GM18858 (cell line): ENCODE measurements around the gene GUCA1C.

ENCODE experiments used
- ATAC-seq: cut with Tn5 transposase; IDR thresholded peaks from one replicate; pipeline ENCODE4 v1.9.1; 2021; ENCODE audit not compliant: unreplicated experiment

GUCA1C gene

GRCh38 chr3:108953700-108954099 lies at the start of gene GUCA1C:
TSS of gene GUCA1C (minus strand) at chr3:108953879. CDS start at chr3:108953762, 117 bp downstream.
- ATAC-seq, result no peak

- ATAC-seq, result no peak
Measured at GRCh38 chr3:108998436-108998835, 44.8 kb upstream of the GUCA1C start.

GRCh38 chr3:108985844-108986243 lies 32.2 kb upstream of the GUCA1C start:
- ATAC-seq, result no peak

- no peak for ATAC-seq
Measured at GRCh38 chr3:108983051-108983450, 29.4 kb upstream of the GUCA1C start.

- ATAC-seq, result no peak
Measured at GRCh38 chr3:108976058-108976457, 22.4 kb upstream of the GUCA1C start.

- no peak for ATAC-seq
Measured at GRCh38 chr3:108973019-108973418, 19.3 kb upstream of the GUCA1C start.

- ATAC-seq, result no peak
Measured at GRCh38 chr3:108972482-108972881, 18.8 kb upstream of the GUCA1C start.

- ATAC-seq, result no peak
Measured at GRCh38 chr3:108970561-108970960, 16.9 kb upstream of the GUCA1C start.

- ATAC-seq, result no peak
Measured at GRCh38 chr3:108966773-108967172, 13.1 kb upstream of the GUCA1C start.

GRCh38 chr3:108959017-108959416 lies 5.3 kb upstream of the GUCA1C start:
- no peak for ATAC-seq

- ATAC-seq, result no peak
Measured at GRCh38 chr3:108953210-108953609, 469 bp downstream of the GUCA1C start.

GRCh38 chr3:108951820-108952501 lies 1.7 kb downstream of the GUCA1C start:
- ATAC-seq, result no peak

GRCh38 chr3:108947855-108948254 lies 5.8 kb downstream of the GUCA1C start:
- ATAC-seq, result no peak

GRCh38 chr3:108946292-108947285 lies 7.1 kb downstream of the GUCA1C start:
- ATAC-seq, result no peak

- ATAC-seq, result no peak
Measured at GRCh38 chr3:108940568-108941263, 13.0 kb downstream of the GUCA1C start.

GRCh38 chr3:108940166-108940565 lies 13.5 kb downstream of the GUCA1C start:
- no peak for ATAC-seq

- ATAC-seq, result no peak
Measured at GRCh38 chr3:108936924-108937689, 16.6 kb downstream of the GUCA1C start.

GRCh38 chr3:108931035-108931434 lies 22.6 kb downstream of the GUCA1C start:
- no peak for ATAC-seq

- ATAC-seq, result no peak
Measured at GRCh38 chr3:108918866-108919265, 34.8 kb downstream of the GUCA1C start.

- peak; percentile 95 for ATAC-seq
Measured at GRCh38 chr3:108914774-108915641, 38.7 kb downstream of the GUCA1C start.
